GM23248 (cell line): ENCODE data around the gene CALML6.

Experiments used
- EZH2 ChIP-seq: fragments of 200-600 bp; sonication (generic); IDR thresholded peaks from 2 replicates; pipeline ENCODE4 v1.6.1; 2018; ENCODE audit warnings: antibody characterized with exemption, mild to moderate bottlenecking; ENCODE audit not compliant: insufficient read depth, poor library complexity, severe bottlenecking
- EZH2phosphoT487 ChIP-seq: fragments of 200-600 bp; sonication (generic); IDR thresholded peaks from 2 replicates; pipeline ENCODE4 v1.6.1; 2018; ENCODE audit warnings: antibody characterized with exemption, moderate library complexity, mild to moderate bottlenecking, low read depth; ENCODE audit not compliant: insufficient read depth

DNA sequence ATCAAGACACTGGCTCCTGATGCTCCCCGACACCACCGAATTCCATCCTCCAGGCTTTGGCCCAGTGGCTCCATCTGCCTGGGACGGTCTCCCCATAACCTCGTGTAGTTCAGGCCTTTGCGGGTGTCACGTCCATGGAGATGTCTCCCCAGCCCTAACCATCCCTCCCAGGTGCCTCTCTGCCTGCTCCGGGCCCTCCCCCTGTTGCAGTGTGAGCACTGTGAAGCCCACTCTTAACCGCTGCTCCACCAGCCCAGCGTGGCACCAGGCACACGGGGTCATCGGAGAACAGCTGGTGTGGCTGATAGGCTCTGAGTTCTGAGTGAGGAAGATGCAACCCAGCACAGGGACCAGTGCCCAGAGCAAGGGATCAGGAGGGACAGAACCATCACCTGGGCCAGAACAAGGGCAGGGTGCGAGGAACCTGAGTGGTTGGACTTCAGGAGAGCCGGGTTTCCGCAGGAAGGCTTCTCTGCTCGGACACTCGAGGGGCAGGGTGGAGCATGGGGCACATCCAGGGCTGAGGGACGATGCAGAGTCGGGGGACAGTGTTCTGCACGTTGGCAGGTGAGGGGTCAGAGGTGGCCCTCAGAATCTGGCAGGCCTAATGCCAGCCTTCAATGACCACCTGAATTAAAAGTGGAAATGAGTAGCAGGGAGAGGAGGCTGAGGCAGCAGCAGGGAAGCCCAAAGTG lies 21.6 kb upstream of the CALML6 start:
- TF ChIP-seq EZH2phosphoT487 (no peak), EZH2 (no peak)
